ENCODE measurements around the gene TMEM125. TPM values are rescaled to one million over a fixed set of nuclear protein-coding genes. Genes with fewer than 3 reads are reported as not detected.

The TMEM125 gene
- total and polyA plus RNA-seq, 2 experiments from 2014 or later: 2.0 TPM

DNA sequence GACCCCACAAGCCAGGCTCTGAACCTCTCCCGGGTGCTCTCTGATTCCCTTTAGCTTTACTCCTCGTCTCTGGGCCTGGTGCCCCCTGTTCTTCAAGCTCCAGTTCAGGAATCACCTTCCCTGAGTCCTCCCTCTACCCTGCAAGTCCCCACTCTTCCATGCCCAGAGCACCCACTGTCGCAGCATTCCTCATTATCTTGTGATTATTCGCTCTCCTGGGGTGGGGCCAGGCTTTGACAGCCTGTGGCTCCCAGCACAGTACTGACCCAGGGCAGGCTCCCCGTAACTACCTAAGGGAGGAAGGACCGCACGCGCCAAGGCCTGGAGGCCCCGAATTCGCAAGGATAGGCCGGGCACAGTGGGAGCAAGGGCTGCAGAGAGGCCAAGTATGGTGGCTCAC, 16.3 kb downstream of the TMEM125 start:
- H3K4me3 ChIP-seq: no peak overlapping the region
- no peaks in the 10 kb centered on the region for H3K27me3 ChIP-seq
- no peak for DNase-seq (ENCODE audit: low read depth in 1 of 2, low spot score in 1 of 2)
- no peaks in the 10 kb centered on the region for H3K36me3 ChIP-seq
- no peaks in the 10 kb centered on the region for H3K4me1 ChIP-seq (ENCODE audit: low read depth)
- no peak for TF ChIP-seq CTCF (IDR thresholded peaks at IDR 0.05; ENCODE audit: low read depth, low read length)
- no peak overlapping the region for H3K27ac ChIP-seq
- no peaks in the 10 kb centered on the region for H3K9me3 ChIP-seq (ENCODE audit: low read depth)

- Histone ChIP-seq H3K27ac (no peak overlapping the region), H3K4me1 (ENCODE audit: low read depth) (no peaks in the 10 kb centered on the region), H3K4me3 (no peak overlapping the region), H3K9me3 (ENCODE audit: low read depth) (no peaks in the 10 kb centered on the region), H3K27me3 (no peaks in the 10 kb centered on the region), H3K36me3 (no peaks in the 10 kb centered on the region)
- no peak for TF ChIP-seq CTCF (IDR thresholded peaks at IDR 0.05; ENCODE audit: low read depth, low read length)
- DNase-seq (ENCODE audit: low read depth in 1 of 2, low spot score in 1 of 2): no peak
These were observed 16.8 kb downstream of the TMEM125 start for GRCh38 chr1:43286533-43286932.

- Histone ChIP-seq H3K36me3 (no peaks in the 10 kb centered on the region), H3K27me3 (no peaks in the 10 kb centered on the region), H3K4me3 (no peak overlapping the region), H3K4me1 (ENCODE audit: low read depth) (no peaks in the 10 kb centered on the region), H3K27ac (no peak overlapping the region), H3K9me3 (ENCODE audit: low read depth) (no peaks in the 10 kb centered on the region)
- no peak for DNase-seq (ENCODE audit: low read depth in 1 of 2, low spot score in 1 of 2)
- no peak for TF ChIP-seq CTCF (IDR thresholded peaks at IDR 0.05; ENCODE audit: low read depth, low read length)
These were observed 18.4 kb downstream of the TMEM125 start for GRCh38 chr1:43288058-43288784.

GRCh38 chr1:43288785-43289706, 19.3 kb downstream of the TMEM125 start:
- H3K4me1 ChIP-seq (ENCODE audit: low read depth): no peaks in the 10 kb centered on the region
- no peak for DNase-seq (ENCODE audit: low read depth in 1 of 2, low spot score in 1 of 2)
- H3K4me3 ChIP-seq: no peak overlapping the region
- no peaks in the 10 kb centered on the region for H3K9me3 ChIP-seq (ENCODE audit: low read depth)
- no peaks in the 10 kb centered on the region for H3K27me3 ChIP-seq
- no peaks in the 10 kb centered on the region for H3K36me3 ChIP-seq
- no peak for TF ChIP-seq CTCF (IDR thresholded peaks at IDR 0.05; ENCODE audit: low read depth, low read length)
- no peak overlapping the region for H3K27ac ChIP-seq

- Histone ChIP-seq H3K4me1 (ENCODE audit: low read depth) (peaks cover 13% of the 10 kb centered on the region), H3K4me3 (no peak overlapping the region), H3K36me3 (no peaks in the 10 kb centered on the region), H3K27me3 (no peaks in the 10 kb centered on the region), H3K9me3 (ENCODE audit: low read depth) (no peaks in the 10 kb centered on the region), H3K27ac (no peak overlapping the region)
- no peak for DNase-seq (ENCODE audit: low read depth in 1 of 2, low spot score in 1 of 2)
- TF ChIP-seq CTCF (IDR thresholded peaks at IDR 0.05; ENCODE audit: low read depth, low read length): no peak
These were observed 22.4 kb downstream of the TMEM125 start for GRCh38 chr1:43292216-43292615.
